Natural killer cell (primary cell): ENCODE results near the gene PARVB. TPM values are rescaled to one million over a fixed set of nuclear protein-coding genes. Genes with fewer than 3 reads are reported as not detected.
"Not testable (repeated sequence)": the region's sequence is repeated elsewhere in the genome, so short reads cannot be mapped to it uniquely, and the experiment has no call there.

Source experiments
- ATAC-seq, 3 donors: fragments of 150-1000 bp in 2 of 3; fragments of 200-7000 bp in 1 of 3; cut with Tn5 transposase; 1 replicate in 1 of 3; 2 replicates in 2 of 3; pipeline ENCODE4 v1.10.0; 2021; ENCODE audit warnings: mild to moderate bottlenecking in 2 of 3, moderate library complexity in 2 of 3
- DNase-seq, 2 donors: peaks; one replicate each; pipeline versions ENCODE4 v3.0.0 to v3.0.0-alpha.2; 2013 to 2021; ENCODE audit warnings: mixed read lengths in 1 of 2
- H3K27ac ChIP-seq: one replicate; pipeline ENCODE4 v1.5.1; 2013; ENCODE audit warnings: mild to moderate bottlenecking, low read length
- H3K27me3 ChIP-seq: one replicate; pipeline ENCODE4 v1.6.1; 2013; ENCODE audit warnings: low read length; ENCODE audit not compliant: control insufficient read depth, insufficient read depth
- H3K36me3 ChIP-seq: one replicate; pipeline ENCODE4 v1.6.1; 2013; ENCODE audit warnings: low read length; ENCODE audit not compliant: control insufficient read depth, insufficient read depth
- H3K4me1 ChIP-seq: one replicate; pipeline ENCODE4 v1.6.1; 2013; ENCODE audit warnings: low read length; ENCODE audit not compliant: control insufficient read depth, insufficient read depth
- H3K4me3 ChIP-seq: one replicate; pipeline ENCODE4 v1.5.1; 2013; ENCODE audit warnings: low read length
- H3K9me3 ChIP-seq: one replicate; pipeline ENCODE4 v1.6.1; 2013; ENCODE audit warnings: low read length; ENCODE audit not compliant: control insufficient read depth, insufficient read depth
- H3K27ac Mint-ChIP-seq, 2 donors: one replicate each; pipeline ENCODE4 v1.8.0; 2022; ENCODE audit warnings: mild to moderate bottlenecking in 2 of 2, mixed read lengths in 2 of 2, moderate library complexity in 1 of 2
- H3K27me3 Mint-ChIP-seq, 2 donors: one replicate each; pipeline ENCODE4 v1.8.0; 2022; ENCODE audit warnings: low read depth in 2 of 2, mixed read lengths in 2 of 2
- H3K36me3 Mint-ChIP-seq: one replicate; pipeline ENCODE4 v1.8.0; 2022; ENCODE audit warnings: mixed read lengths
- H3K4me1 Mint-ChIP-seq, 2 donors: one replicate each; pipeline ENCODE4 v1.8.0; 2022; ENCODE audit warnings: mixed read lengths in 2 of 2
- H3K4me3 Mint-ChIP-seq: one replicate; pipeline ENCODE4 v1.8.0; 2022; ENCODE audit warnings: mild to moderate bottlenecking, moderate library complexity, mixed read lengths
- H3K9me3 Mint-ChIP-seq, 2 donors: one replicate each; pipeline ENCODE4 v1.8.0; 2022; ENCODE audit warnings: mixed read lengths in 2 of 2
- CTCF ChIP-seq: fragments of 200-600 bp; IDR thresholded peaks from one replicate; pipeline ENCODE4 v1.8.0; 2022; ENCODE audit warnings: antibody characterized with exemption
- WGBS: methylation state at CpG from one replicate; pipeline ENCODE4 v1.1.7; 2013; ENCODE audit warnings: missing lambda C conversion rate; ENCODE audit not compliant: insufficient coverage; 5-methylcytosine and 5-hydroxymethylcytosine counted together
- intact Hi-C: fragments of 100-400 bp; cut with micrococcal nuclease; formaldehyde crosslinking; loops from one replicate; pipeline ENCODE4 v1.14.2; 2022
- total RNA-seq, 4 donors: library from RNA; stranded (reverse); fragments of 120-200 nt in 1 of 4; gene quantifications; one replicate each; pipeline versions ENCODE4 v1.2.3 to v1.2.4, GENCODE V29; 2013 to 2022

Gene PARVB
- total RNA-seq, 3 donors from 2014 or later (not counting 1 experiment from before 2014, with no cell fraction given): 2.9 to 12.5 (median 8.1) TPM

GRCh38 chr22:44051961-44052360, 27.9 kb downstream of the PARVB start:
- no peak for ATAC-seq
- H3K9me3 Mint-ChIP-seq: no peaks in the 10 kb centered on the region

GRCh38 chr22:44055805-44056204, 31.7 kb downstream of the PARVB start:
- DNase-seq: no peak
- no peak for ATAC-seq
- Histone ChIP-seq H3K27me3 (no peaks in the 10 kb centered on the region), H3K4me3 (no peak overlapping the region), H3K4me1 (no peaks in the 10 kb centered on the region), H3K9me3 (peaks cover 5% of the 10 kb centered on the region), H3K36me3 (no peaks in the 10 kb centered on the region), H3K27ac (no peak overlapping the region)
- TF ChIP-seq CTCF: no peak
- H3K27me3 Mint-ChIP-seq: peaks cover 0 to 5% of the 10 kb centered on the region in 2 donors
- WGBS: 92% methylated on average over 16 of the region's 16 CpGs
- no peak overlapping the region for H3K27ac Mint-ChIP-seq
- H3K9me3 Mint-ChIP-seq: peaks cover 0 to 5% of the 10 kb centered on the region in 2 donors
- intact Hi-C loops: no loop called here
- H3K36me3 Mint-ChIP-seq: no peaks in the 10 kb centered on the region
- peaks cover 0 to 4% of the 10 kb centered on the region in 2 donors for H3K4me1 Mint-ChIP-seq
- H3K4me3 Mint-ChIP-seq: no peak overlapping the region

More at GRCh38 chr22:44051961-44052360, 27.9 kb downstream of the PARVB start:
- H3K4me3 ChIP-seq: no peak overlapping the region
- Mint-ChIP-seq H3K27ac (no peak overlapping the region), H3K36me3 (no peaks in the 10 kb centered on the region), H3K27me3 (no peaks in the 10 kb centered on the region), H3K4me3 (no peak overlapping the region), H3K4me1 (peaks cover 4 to 5% of the 10 kb centered on the region in 2 donors)
- no peak for DNase-seq
- no peak for TF ChIP-seq CTCF
- H3K27ac ChIP-seq: no peak overlapping the region
- no peaks in the 10 kb centered on the region for H3K27me3 ChIP-seq
- no peaks in the 10 kb centered on the region for H3K36me3 ChIP-seq
- intact Hi-C loops: no loop called here
- H3K9me3 ChIP-seq: no peaks in the 10 kb centered on the region
- H3K4me1 ChIP-seq: peaks cover 8% of the 10 kb centered on the region
- 82% methylated on average over 13 of the region's 13 CpGs for WGBS

- H3K27me3 Mint-ChIP-seq, ATAC-seq, H3K9me3 Mint-ChIP-seq, H3K36me3 Mint-ChIP-seq, H3K36me3 ChIP-seq, H3K27ac ChIP-seq, H3K4me3 ChIP-seq, H3K4me3 Mint-ChIP-seq, DNase-seq, H3K9me3 ChIP-seq, H3K4me1 ChIP-seq, H3K27me3 ChIP-seq, H3K27ac Mint-ChIP-seq, intact Hi-C loops, H3K4me1 Mint-ChIP-seq: not testable (repeated sequence)
- 96% methylated on average over 2 of the region's 4 CpGs for WGBS
Observed at GRCh38 chr22:44056649-44057048, 32.5 kb downstream of the PARVB start.

- Histone ChIP-seq H3K4me3 (no peak overlapping the region), H3K27ac (no peak overlapping the region), H3K27me3 (no peaks in the 10 kb centered on the region), H3K36me3 (no peaks in the 10 kb centered on the region), H3K9me3 (peaks cover 5% of the 10 kb centered on the region), H3K4me1 (no peaks in the 10 kb centered on the region)
- ATAC-seq: no peak
- Mint-ChIP-seq H3K36me3 (no peaks in the 10 kb centered on the region), H3K27me3 (peaks cover 0 to 5% of the 10 kb centered on the region in 2 donors), H3K27ac (no peak overlapping the region), H3K9me3 (peaks cover 0 to 5% of the 10 kb centered on the region in 2 donors), H3K4me1 (no peaks in the 10 kb centered on the region), H3K4me3 (no peak overlapping the region)
- 90% methylated on average over 11 of the region's 11 CpGs for WGBS
- TF ChIP-seq CTCF: no peak
- no peak for DNase-seq
- intact Hi-C loops: no loop called here
Observed at GRCh38 chr22:44057401-44057987, 33.4 kb downstream of the PARVB start.
